Daoy (cell line): ENCODE data around the gene AGFG1. TPM values are rescaled to one million over a fixed set of nuclear protein-coding genes. Genes with fewer than 3 reads are reported as not detected.

Source experiments
- DNase-seq: peaks from one replicate; pipeline ENCODE4 v3.0.0-alpha.2; 2015; ENCODE audit warnings: low read depth
- total RNA-seq: library from RNA; depleted of rRNA; stranded (reverse); fragments of >200 nt; shearing (Covaris generic); gene quantifications from 2 replicates; pipeline ENCODE4 v1.2.3, GENCODE V29; 2014

AGFG1 gene
- total RNA-seq, 1 experiment from 2014 or later: 49.9 TPM

- DNase-seq: no peak
These were observed 10.0 kb upstream of the AGFG1 start for GRCh38 chr2:227461811-227462461.

GRCh38 chr2:227462462-227462951, 9.4 kb upstream of the AGFG1 start:
- DNase-seq: peak; percentile 21

- DNase-seq: no peak
These were observed 8.7 kb upstream of the AGFG1 start for GRCh38 chr2:227462972-227463931.

GRCh38 chr2:227464361-227464760, 7.6 kb upstream of the AGFG1 start:
- no peak for DNase-seq

- DNase-seq: no peak
These were observed 7.1 kb upstream of the AGFG1 start for GRCh38 chr2:227464851-227465250.

- no peak for DNase-seq
These were observed 4.9 kb upstream of the AGFG1 start for GRCh38 chr2:227466887-227467600.

GRCh38 chr2:227471412-227471811, 544 bp upstream of the AGFG1 start:
- DNase-seq: no peak

GRCh38 chr2:227472265-227473121, 537 bp downstream of the AGFG1 start:
- DNase-seq: peak; percentile 40

- DNase-seq: no peak
These were observed 1.1 kb downstream of the AGFG1 start for GRCh38 chr2:227473122-227473461.

GRCh38 chr2:227473806-227474205, 1.9 kb downstream of the AGFG1 start:
- no peak for DNase-seq

- no peak for DNase-seq
These were observed 2.5 kb downstream of the AGFG1 start for GRCh38 chr2:227474410-227474809.

GRCh38 chr2:227477291-227477690, 5.3 kb downstream of the AGFG1 start:
- DNase-seq: no peak

- no peak for DNase-seq
These were observed 8.0 kb downstream of the AGFG1 start for GRCh38 chr2:227479865-227480475.

GRCh38 chr2:227480528-227480927, 8.6 kb downstream of the AGFG1 start:
- no peak for DNase-seq

- no peak for DNase-seq
These were observed 10.8 kb downstream of the AGFG1 start for GRCh38 chr2:227482638-227483340.

- DNase-seq: no peak
These were observed 13.5 kb downstream of the AGFG1 start for GRCh38 chr2:227485429-227485828.

GRCh38 chr2:227486688-227487087, 14.7 kb downstream of the AGFG1 start:
- DNase-seq: no peak

GRCh38 chr2:227488045-227488444, 16.1 kb downstream of the AGFG1 start:
- DNase-seq: no peak

- no peak for DNase-seq
These were observed 19.4 kb downstream of the AGFG1 start for GRCh38 chr2:227491386-227491785.

- no peak for DNase-seq
These were observed 21.6 kb downstream of the AGFG1 start for GRCh38 chr2:227493524-227493923.
